Right renal pelvis (tissue), 4 donors: ENCODE measurements around the gene ZNF362. TPM values are rescaled to one million over a fixed set of nuclear protein-coding genes. Genes with fewer than 3 reads are reported as not detected.

ENCODE experiments used
- DNase-seq, 4 donors: peaks; one replicate each; pipeline ENCODE4 v3.0.0-alpha.2; 2013; ENCODE audit warnings: low read depth in 4 of 4, low spot score in 3 of 4, missing footprints in 1 of 4
- polyA plus RNA-seq, 4 donors: library from polyadenylated mRNA; unstranded; fragments of 120-200 nt; gene quantifications; one replicate each; pipeline ENCODE4 v1.2.1, GENCODE V29; 2013; ENCODE audit not compliant: insufficient read length in 4 of 4

The ZNF362 gene
- polyA plus RNA-seq, 4 donors = 59.2 to 66.0 (median 60.3) TPM

- no peak for DNase-seq
These were observed 67.6 kb downstream of the ZNF362 start for GRCh38 chr1:33323663-33324477.

DNA sequence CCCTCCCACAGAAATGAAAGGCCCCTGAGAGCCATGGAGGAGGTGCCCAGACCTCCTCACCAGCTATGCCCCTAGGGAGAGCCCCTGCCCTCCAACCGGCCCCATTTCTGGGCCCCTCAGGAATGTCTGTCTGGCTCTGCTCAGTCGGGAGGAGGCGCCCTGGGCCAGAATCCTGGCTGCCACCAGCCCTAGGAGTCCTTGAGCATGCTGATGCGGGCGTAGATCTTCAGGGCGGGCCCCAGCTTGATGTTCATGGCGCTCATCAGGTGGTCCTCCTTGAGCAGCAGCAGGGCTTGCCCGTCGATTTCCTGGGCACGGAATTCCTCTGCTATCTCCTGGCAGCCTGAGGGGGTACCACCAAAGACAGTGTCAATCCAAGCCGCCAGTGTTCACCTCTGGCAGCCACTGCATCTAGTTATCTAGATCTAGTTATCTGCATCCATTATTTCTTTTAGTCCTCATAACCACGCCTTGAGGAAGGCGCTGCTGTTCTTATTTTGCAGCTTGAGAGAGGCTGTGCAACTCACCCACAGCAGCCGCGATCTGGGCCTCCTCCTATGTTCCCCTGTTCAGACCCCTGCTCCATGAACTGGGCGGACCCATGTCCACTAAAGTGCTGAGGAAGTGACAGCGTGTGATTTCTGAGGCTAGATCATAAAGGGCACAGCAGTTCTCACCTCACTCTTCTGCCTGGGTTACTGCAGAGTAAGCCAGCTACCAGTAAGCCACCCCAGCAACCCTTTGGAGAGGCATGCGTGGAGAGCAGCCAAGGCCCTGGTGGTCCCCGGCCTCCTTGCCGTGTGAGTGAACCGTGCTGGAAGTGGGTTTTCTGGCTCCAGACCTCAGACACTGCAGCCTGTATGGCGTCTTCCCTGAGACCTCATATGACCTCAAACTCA, 68.6 kb downstream of the ZNF362 start:
- no peak for DNase-seq

GRCh38 chr1:33326785-33327184, 70.5 kb downstream of the ZNF362 start:
- DNase-seq = no peak

DNA sequence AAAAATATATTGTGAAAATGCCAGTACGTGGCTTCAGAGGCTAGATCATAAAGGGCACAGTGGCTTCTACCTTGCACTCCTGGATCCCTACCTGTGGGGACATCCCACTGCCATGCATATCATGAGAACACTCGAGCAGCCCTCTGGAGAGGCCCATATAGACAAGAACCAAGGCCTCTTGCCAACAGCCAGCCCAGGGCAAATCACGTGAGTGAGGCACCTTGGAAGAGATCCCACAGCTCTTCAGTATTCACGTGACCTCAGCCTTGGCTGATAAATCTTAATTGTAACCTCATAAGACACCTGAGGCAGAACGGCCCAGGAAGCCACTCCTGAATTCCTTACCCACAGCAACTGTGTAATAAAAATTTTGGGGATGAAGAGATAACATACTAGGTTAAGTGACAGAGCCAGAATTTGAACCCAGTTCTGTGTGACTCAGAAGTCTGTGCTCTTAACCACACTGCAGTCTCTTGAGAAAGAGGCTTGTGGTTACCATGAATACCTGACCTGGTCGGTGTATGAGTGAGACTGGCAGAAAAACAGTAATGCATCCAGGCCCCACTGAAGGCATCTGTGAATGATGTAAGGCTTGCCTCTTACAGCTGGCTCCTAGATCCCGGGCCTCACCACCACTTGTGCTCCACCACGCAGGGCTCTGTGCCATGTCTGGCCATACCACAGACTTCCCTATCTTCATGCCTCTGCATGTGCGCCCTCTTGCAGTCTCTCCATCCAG, 71.5 kb downstream of the ZNF362 start:
- DNase-seq = no peak

DNA sequence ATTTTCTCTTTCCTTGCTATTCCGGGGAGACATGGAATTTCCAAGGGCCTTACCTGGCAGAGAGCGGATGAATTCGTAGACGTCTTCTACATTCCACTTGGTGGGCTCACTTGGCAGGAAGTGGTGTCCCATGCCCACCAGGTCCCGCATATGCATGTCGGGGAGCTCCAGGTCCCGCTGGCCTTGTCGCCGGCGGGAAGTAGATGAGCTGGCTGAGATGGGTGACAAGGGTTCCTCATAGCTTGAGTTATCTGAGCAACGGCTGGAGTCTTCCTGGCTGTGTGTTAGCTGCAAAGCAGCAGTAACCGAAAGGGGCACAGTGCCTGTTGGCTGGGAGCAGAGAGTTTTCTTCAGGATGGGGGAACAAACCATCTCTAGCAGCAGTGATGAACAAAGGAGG, 72.5 kb downstream of the ZNF362 start:
- no peak for DNase-seq

GRCh38 chr1:33329600-33330305, 73.5 kb downstream of the ZNF362 start:
- no peak for DNase-seq

DNA sequence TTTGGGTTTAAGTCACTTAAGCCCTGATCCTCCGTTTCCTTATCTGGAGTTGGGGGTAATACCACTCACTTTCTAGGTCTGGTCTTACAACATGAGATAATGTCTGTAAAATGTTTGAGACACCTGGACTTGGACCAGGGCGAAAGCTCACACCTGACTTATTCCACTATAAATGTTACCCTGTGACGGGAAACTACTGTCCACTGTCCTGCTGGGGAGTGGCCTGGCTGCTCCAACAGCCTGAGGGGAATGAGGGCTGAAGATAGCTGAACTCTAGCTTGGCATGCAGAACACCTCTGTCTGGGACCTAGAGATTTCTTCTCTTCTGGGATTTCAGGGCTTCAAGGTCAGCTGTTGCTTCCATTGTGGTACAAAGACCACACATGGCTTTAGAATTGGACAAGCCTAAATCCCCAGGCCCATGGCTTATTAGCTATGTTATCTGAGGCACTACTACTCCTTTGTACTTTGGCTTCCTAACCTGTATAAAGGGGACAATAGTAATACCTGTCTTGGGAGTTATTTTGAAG, 74.1 kb downstream of the ZNF362 start:
- no peak for DNase-seq

- DNase-seq = no peak
These were observed 74.6 kb downstream of the ZNF362 start for GRCh38 chr1:33330906-33331305.

DNA sequence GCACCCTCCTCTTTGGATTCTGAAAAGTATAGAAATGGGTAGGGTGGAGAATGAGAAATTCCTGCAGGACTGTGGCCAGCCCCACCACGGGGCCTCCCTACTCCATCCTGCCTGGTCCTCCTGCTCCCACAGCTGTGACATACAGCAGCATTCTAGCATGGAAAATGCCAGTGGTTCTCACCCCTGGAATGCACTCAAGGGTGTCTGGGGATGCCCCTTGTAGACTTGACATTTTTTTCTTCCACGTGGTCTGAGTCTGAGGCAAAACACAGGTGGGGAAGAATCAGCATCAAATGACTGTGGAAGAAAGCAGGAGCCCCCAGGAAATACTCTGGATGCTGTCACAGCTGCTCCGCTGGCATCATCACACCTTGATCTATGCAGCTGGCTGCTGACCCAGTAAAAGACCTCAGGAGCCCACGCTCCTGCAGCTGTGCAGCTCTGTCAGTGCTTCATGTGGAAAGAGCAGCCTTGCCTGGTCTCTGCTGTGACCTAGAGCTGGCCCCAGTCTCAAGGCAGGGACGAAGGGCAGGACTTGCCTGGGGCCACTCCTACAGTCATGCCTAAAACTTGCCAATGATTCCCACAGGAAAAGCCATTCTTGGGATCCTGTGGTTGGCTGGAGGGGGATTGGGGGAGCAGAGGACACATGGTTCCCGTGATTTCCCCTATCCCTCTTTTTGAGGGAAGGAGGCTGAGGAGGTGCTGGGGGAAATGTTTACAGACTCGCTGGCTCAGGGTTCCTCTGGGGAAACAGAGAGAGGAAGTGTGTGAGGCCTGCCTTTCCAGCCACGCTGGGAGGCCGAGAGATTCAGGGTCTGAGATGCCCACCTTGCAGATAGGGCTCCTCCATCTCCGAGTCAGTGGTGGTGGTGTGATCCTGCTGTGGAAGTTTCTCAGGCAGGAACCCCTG, 75.4 kb downstream of the ZNF362 start:
- DNase-seq = no peak

DNA sequence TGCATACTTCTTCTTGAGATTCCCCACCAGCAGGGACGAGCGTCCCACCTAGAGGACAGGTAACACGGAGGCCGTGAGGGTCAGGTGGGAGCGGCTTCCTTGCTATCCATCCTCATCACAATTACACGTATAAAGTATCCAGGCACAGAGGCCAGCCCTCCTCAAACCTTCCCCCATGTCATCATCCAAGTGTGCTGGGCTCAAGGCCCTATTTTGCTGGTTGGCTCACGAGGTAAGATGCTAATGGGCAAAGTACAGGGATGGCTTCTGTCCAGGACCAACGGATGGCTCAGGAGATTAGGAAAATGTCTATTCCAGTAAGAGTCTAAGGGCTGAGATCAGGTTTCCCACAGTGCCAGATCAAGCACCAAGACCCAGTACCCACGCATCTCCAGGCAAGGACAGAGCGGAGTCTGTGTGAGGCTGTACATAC, 76.1 kb downstream of the ZNF362 start:
- no peak for DNase-seq

GRCh38 chr1:33332881-33333280, 76.6 kb downstream of the ZNF362 start:
- DNase-seq = no peak

DNA sequence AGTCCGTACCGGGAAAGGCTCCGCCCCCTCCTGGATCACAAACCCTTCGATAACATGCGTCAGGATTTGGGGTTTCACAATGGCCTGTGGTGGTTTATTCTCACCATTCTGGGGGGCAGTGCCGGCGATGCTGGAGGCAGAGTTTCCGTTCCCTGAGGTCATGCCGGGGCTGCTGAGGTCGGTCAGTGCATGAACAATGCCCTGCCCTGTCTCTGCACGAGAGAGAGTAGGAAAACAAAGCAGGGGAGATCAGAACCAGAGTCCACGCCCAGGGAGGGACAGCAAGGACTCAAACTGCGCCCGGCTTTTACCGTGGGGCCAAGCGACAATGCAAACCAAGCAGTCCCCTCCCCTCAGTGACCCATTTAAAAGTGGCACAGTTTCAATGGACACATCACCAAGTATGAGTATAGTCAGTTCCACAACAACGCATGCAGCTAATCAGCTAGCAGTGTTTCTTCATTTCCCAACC, 77.8 kb downstream of the ZNF362 start:
- DNase-seq = no peak

GRCh38 chr1:33335020-33335419, 78.7 kb downstream of the ZNF362 start:
- no peak for DNase-seq

DNA sequence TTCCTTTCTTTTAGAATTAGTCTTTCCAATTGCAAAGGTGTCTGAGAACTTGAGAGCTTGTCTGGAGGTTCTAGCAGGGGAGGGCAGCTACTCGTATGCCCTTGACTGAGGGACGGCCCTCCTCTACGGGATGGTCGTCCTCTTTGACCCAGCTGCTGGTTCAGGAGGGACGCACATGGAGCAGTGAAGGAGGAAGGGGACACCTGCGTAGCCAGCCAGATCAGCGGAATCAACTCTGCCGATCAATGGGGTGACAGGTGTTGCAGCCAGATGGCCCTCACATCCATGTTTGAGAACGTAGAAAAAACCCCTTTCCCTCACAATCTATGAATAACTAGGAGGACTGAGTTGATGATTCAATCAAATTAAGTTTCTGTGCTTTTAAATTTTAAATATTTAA, 80.3 kb downstream of the ZNF362 start:
- no peak for DNase-seq

DNA sequence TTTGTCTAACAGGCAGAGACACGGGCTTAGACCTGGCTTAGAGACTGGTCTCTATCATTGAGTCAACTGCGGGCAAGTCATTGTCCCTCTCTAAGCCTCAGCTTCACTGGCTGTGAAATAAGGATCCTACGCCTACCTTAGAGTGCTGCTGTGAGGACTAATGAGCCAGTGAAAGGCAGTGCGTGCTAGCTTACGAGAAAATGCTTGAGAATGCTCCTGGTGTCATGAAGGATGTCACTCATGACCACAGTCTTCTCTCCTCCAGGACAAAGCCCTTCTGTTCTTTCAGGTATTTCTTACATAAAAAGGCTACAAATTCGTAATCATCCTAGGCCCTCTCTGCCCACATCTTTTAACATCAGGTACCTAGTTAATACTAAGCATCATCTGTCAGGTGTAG, 81.1 kb downstream of the ZNF362 start:
- no peak for DNase-seq

GRCh38 chr1:33338048-33338439, 81.8 kb downstream of the ZNF362 start:
- no peak for DNase-seq

GRCh38 chr1:33338440-33339211, 82.3 kb downstream of the ZNF362 start:
- DNase-seq = no peak

DNA sequence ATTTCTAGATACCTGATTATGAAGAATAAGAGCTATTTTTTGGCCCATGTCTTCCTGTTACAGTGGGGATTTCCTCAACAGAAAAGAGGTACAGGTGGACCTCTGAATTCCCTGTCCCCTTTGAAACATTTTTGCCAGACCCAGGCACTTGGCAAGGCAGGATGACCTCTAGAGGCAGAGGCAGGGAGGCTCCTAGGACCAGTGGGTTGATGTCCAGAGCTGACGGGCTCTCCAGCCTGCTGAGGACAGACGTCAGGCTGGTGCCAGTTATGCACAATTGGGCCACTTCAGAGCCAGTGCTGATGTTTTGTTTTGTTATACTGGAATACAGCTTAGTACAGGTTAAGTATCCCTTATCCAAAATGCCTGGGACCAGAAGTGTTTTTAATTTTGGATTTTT, 83.1 kb downstream of the ZNF362 start:
- DNase-seq = no peak
